ENCODE measurements around the gene ZNF117. TPM values are rescaled to one million over a fixed set of nuclear protein-coding genes. Genes with fewer than 3 reads are reported as not detected.
"Not testable (repeated sequence)": the region's sequence is repeated elsewhere in the genome, so short reads cannot be mapped to it uniquely, and the experiment has no call there.

The ZNF117 gene
- 10 to 100 TPM in 4 of 5 donors, 1 to 10 TPM in 1; 7.8 to 47.3 (median 15.6) TPM for total RNA-seq
- 1 to 10 TPM; 1.1 to 7.5 (median 1.2) TPM for polyA plus RNA-seq
- long read RNA-seq, donor 1 = 0 reads
- long read RNA-seq, donor 2, full-length matches to known transcripts = 1 of 1 reads
- long read RNA-seq, donor 2, partial matches to known transcripts = 0 of 1 reads
- long read RNA-seq, donor 2, other reads (novel, unspliced or antisense) = 0 of 1 reads
- long read RNA-seq, donor 3, full-length matches to known transcripts = 3 of 3 reads
- long read RNA-seq, donor 3, partial matches to known transcripts = 0 of 3 reads
- long read RNA-seq, donor 3, other reads (novel, unspliced or antisense) = 0 of 3 reads
- long read RNA-seq, donor 4 = 0 reads
- long read RNA-seq, donor 5 = 0 reads
- long read RNA-seq, donor 6, full-length matches to known transcripts = 6 of 6 reads
- long read RNA-seq, donor 6, partial matches to known transcripts = 0 of 6 reads
- long read RNA-seq, donor 6, other reads (novel, unspliced or antisense) = 0 of 6 reads
- long read RNA-seq, donor 7, partial matches to known transcripts = 0 of 2 reads
- long read RNA-seq, donor 7, other reads (novel, unspliced or antisense) = 0 of 2 reads
- long read RNA-seq, donor 8, full-length matches to known transcripts = 1 of 1 reads
- long read RNA-seq, donor 8, partial matches to known transcripts = 0 of 1 reads
- long read RNA-seq, donor 8, other reads (novel, unspliced or antisense) = 0 of 1 reads
- long read RNA-seq, donor 9, partial matches to known transcripts = 5 of 5 reads
- long read RNA-seq, donor 9, other reads (novel, unspliced or antisense) = 0 of 5 reads
- long read RNA-seq, donor 10, partial matches to known transcripts = 0 of 2 reads
- long read RNA-seq, donor 10, other reads (novel, unspliced or antisense) = 0 of 2 reads

DNA sequence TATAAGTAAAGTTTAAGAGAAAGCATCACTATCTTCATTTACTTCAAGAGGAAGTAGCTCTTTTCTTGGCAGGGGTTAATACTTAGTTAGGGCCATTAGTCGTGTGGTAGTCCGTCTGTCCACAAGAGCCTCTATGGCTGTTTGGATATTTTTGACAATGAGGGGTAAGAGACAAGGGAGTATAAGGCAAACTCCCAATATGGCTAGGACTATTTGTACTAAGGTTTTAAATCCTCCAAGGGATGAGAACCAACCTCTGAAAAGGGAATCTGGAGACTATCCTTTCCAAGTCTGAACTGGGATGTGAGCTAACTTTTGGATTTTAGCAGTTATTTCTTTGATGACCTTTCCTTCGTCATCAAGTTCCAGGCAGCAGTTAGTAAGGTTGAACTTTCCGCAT is at the start of gene ZNF117:
Gene ZNF117, minus strand, starts transcription at position 101 of the 400 bp plus-strand sequence.
- intact Hi-C loops (cut with DNase I; ENCODE audit: low total_unique reads) = no loop called here
- TF ChIP-seq POLR2A (IDR thresholded peaks at IDR 0.05) = no peak
- no peak for TF ChIP-seq POLR2AphosphoS5 (IDR thresholded peaks at IDR 0.05)
- no peak for TF ChIP-seq EP300 (IDR thresholded peaks at IDR 0.05)
- TF ChIP-seq CTCF (IDR thresholded peaks at IDR 0.05) = no peak
- Histone ChIP-seq H3K4me3 (no peak within 1 kb of the TSS), H3K27me3 (no peaks in the 10 kb centered on the region), H3K27ac (no peak within 1 kb of the TSS), H3K36me3 (peaks cover 0 to 45% (median 37%) of the 10 kb centered on the region in 4 donors), H3K4me1 (no peaks in the 10 kb centered on the region), H3K9me3 (peaks cover 14 to 94% (median 50%) of the 10 kb centered on the region in 4 donors)
- no peak for DNase-seq
- WGBS, 5 donors = 73 to 84% (median 81%) methylated on average over 4 of the region's 4 CpGs

- H3K27ac ChIP-seq = peak overlapping the region; percentile 88 to 99 (median 92)
- DNase-seq = peak; percentile 50 to 76
- H3K9me3 ChIP-seq; H3K27me3 ChIP-seq; H3K36me3 ChIP-seq; intact Hi-C loops (cut with DNase I; ENCODE audit: low total_unique reads): not testable (repeated sequence)
- H3K4me3 ChIP-seq = peak overlapping the region; percentile 78 to 91 (median 81)
- H3K4me1 ChIP-seq = peaks cover 0 to 27% (median 16%) of the 10 kb centered on the region in 4 donors
- 0 to 2% (median 1%) methylated on average over 4 to 30 of the region's 35 CpGs for WGBS, 5 donors
These were observed 47.9 kb upstream of the ZNF117 start for GRCh38 chr7:65038767-65039166.

DNA sequence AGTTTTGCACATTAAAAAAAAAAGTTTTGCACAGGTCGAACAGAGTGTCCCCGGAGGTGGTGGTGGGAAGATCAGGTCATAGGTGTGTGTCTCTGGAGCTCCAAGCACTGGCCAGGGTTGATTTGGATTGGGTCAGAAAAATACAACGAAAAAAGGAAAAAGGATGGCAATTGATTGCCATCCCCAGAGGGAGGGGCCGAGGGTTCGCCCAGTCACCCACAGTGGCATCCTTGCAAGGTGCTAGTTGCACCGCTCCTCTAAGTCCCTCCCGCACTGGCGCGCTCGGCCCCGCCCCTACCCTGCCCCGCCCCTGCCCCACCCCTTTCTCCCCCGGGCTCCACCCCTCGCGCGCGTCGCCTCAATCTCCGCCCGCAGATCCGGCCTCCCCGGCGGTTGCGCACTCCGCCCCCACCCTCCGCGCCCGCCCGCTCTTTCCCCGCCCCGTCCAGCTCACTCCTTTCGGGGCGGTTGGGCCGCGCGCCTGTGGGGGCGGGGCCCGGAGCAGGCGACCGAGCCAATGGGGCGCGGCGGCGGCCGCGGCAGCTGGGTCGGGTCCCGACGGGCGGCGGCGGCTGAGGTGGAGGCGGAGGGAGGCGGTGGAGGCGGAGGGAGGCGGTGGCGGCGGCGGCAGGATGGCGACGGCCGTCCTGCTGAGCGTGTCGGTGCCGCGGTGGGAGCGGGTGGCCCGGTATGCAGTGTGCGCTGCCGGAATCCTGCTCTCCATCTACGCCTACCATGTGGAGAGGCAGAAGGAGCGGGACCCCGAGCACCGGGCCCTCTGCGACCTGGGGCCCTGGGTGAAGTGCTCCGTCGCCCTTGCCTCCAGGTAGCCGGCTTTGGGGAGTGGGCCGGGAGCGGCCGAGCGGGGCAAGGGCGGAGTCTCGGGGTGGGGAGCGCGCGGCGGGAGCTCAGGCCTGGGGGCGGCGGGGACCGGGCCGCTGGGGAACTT is 47.2 kb upstream of the ZNF117 start:
- Histone ChIP-seq H3K27me3 (no peaks in the 10 kb centered on the region), H3K36me3 (no peaks in the 10 kb centered on the region), H3K27ac (peak overlapping the region; percentile 88 to 99 (median 92)), H3K4me1 (peaks cover 0 to 27% (median 16%) of the 10 kb centered on the region in 4 donors), H3K4me3 (peak overlapping the region; percentile 78 to 91 (median 81)), H3K9me3 (no peaks in the 10 kb centered on the region)
- TF ChIP-seq EP300 (IDR thresholded peaks at IDR 0.05) (no peak), CTCF (IDR thresholded peaks at IDR 0.05) (no peak), POLR2A (IDR thresholded peaks at IDR 0.05) (no peak), POLR2AphosphoS5 (IDR thresholded peaks at IDR 0.05) (no peak)
- WGBS, 5 donors = 2 to 5% (median 3%) methylated on average over 23 to 85 of the region's 92 CpGs
- peak; percentile 94 to 98 for DNase-seq
- intact Hi-C loops (cut with DNase I; ENCODE audit: low total_unique reads) = no loop called here

- H3K36me3 ChIP-seq; H3K27me3 ChIP-seq; H3K4me3 ChIP-seq; intact Hi-C loops (cut with DNase I; ENCODE audit: low total_unique reads); H3K9me3 ChIP-seq: not testable (repeated sequence)
- Histone ChIP-seq H3K4me1 (peaks cover 0 to 27% (median 16%) of the 10 kb centered on the region in 4 donors), H3K27ac (peak overlapping the region in 2 of 5 donors; percentile 48 to 73)
- 41 to 52% (median 42%) methylated on average over 2 of the region's 2 CpGs for WGBS, 5 donors
- DNase-seq = peak in 1 of 2 donors; percentile 36
These were observed 45.7 kb upstream of the ZNF117 start for GRCh38 chr7:65036526-65036925.

DNA sequence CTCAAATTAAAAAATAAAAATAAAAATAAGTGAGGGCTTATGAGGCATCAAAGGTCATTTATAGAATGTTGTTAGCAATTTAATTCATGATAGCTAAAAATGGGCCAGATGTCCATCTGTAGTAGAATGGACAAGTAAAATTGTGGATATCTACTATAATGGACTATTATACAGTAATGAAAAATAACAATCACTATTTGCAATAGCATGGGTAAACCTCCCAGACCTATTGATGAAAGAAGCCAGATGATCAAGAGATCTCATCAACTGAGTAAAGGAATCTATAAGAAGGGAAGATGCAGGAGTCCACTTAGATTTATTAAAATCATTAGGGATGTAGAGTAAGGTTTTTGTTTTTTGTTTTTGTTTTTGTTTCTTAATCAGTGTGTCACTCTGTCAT is 44.6 kb upstream of the ZNF117 start:
- H3K36me3 ChIP-seq; H3K27me3 ChIP-seq; H3K27ac ChIP-seq; H3K4me3 ChIP-seq; H3K9me3 ChIP-seq; intact Hi-C loops (cut with DNase I; ENCODE audit: low total_unique reads); DNase-seq: not testable (repeated sequence)
- peaks cover 0 to 21% (median 16%) of the 10 kb centered on the region in 4 donors for H3K4me1 ChIP-seq

GRCh38 chr7:65034120-65034782 is 43.4 kb upstream of the ZNF117 start:
- H3K27me3 ChIP-seq; DNase-seq; H3K4me3 ChIP-seq; H3K27ac ChIP-seq; H3K36me3 ChIP-seq; intact Hi-C loops (cut with DNase I; ENCODE audit: low total_unique reads); H3K9me3 ChIP-seq: not testable (repeated sequence)
- H3K4me1 ChIP-seq = peaks cover 0 to 10% (median 7%) of the 10 kb centered on the region in 4 donors
- WGBS, 5 donors = 78 to 86% (median 81%) methylated on average over 7 to 10 of the region's 10 CpGs

- H3K27me3 ChIP-seq; H3K9me3 ChIP-seq; intact Hi-C loops (cut with DNase I; ENCODE audit: low total_unique reads); DNase-seq; H3K4me3 ChIP-seq; H3K27ac ChIP-seq; H3K4me1 ChIP-seq; H3K36me3 ChIP-seq: not testable (repeated sequence)
- 92 to 99% (median 95%) methylated on average over 11 to 30 of the region's 30 CpGs for WGBS, 5 donors
These were observed 42.6 kb upstream of the ZNF117 start for GRCh38 chr7:65033391-65033790.

- H3K27me3 ChIP-seq; H3K27ac ChIP-seq; H3K4me1 ChIP-seq; DNase-seq; intact Hi-C loops (cut with DNase I; ENCODE audit: low total_unique reads); H3K36me3 ChIP-seq; H3K9me3 ChIP-seq; H3K4me3 ChIP-seq: not testable (repeated sequence)
These were observed 34.2 kb upstream of the ZNF117 start for GRCh38 chr7:65025023-65025422.
